HG02588 (cell line): ENCODE results near the gene BPIFB3.
"Not testable (repeated sequence)": the region's sequence is repeated elsewhere in the genome, so short reads cannot be mapped to it uniquely, and the experiment has no call there.

Source experiments
- ATAC-seq: cut with Tn5 transposase; IDR thresholded peaks from one replicate; pipeline ENCODE4 v1.9.1; 2021; ENCODE audit warnings: mild to moderate bottlenecking, moderate library complexity; ENCODE audit not compliant: unreplicated experiment

Gene BPIFB3

DNA sequence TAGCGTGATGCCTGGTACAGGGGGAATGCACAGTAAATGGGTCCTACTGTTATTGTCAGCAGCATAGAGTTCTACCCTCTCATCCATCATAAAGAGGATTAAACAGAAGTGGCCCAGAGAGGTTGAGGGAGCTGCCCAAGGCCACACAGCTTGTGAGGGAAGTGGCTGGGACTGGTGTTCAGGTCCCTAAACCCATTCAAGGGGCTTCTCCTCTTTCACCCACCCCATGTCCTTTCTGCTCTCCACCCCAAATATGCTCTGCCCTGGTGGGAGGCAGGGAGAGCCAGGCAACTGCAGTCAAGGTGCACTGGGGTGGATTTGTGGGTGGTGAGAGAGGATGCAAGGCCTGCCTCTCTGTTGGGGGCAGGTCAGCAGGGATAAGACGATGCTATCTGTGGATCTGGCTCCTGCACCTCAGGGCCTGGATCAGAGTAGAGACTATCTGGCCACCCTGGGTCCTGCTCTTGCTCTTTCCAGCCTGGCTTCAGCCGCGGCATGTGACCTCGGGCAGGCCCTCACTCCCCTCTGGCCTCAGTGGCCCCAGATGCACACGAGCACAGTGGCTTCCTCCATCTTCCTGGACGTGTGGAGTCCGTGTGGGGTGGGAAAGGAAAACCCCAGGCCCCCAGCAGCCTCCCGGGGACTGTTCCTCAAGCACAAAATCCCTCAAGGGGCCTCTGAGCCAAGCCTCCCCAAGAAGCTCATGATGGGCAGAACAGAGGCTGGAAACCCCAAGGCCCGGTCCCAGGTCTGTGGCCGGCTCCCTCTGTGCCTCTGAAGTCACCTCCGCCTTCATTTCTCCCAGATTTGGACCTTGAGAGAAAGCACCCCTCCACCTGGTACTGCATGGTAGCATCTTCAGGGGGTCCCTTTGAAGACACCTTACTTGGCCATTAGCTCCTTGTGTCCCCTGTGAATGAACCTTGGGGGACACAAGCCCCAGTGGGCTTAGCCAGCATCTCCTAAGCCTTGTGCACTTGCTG is 25.6 kb upstream of the BPIFB3 start:
- ATAC-seq: no peak

- no peak for ATAC-seq
Measured at GRCh38 chr20:33028875-33029274, 24.8 kb upstream of the BPIFB3 start.

DNA sequence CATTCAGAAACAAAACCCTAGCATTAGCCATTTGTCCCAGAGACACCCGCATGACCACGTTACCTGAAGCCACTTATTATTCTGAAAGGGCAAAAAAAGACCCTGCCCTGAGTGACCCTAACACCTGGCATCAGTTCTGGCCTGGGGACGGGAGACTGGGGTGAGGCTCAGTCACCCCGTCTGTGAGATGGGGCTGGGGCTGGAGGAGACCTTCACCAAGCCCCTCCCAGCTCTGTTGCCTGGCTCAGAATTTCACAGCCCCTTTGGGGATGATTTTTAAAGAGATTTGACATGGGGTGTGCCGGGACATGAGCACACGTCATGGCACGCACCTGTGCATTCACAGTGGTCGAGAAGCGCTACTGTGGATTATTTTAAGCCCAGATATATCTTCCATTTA is 23.6 kb upstream of the BPIFB3 start:
- no peak for ATAC-seq

DNA sequence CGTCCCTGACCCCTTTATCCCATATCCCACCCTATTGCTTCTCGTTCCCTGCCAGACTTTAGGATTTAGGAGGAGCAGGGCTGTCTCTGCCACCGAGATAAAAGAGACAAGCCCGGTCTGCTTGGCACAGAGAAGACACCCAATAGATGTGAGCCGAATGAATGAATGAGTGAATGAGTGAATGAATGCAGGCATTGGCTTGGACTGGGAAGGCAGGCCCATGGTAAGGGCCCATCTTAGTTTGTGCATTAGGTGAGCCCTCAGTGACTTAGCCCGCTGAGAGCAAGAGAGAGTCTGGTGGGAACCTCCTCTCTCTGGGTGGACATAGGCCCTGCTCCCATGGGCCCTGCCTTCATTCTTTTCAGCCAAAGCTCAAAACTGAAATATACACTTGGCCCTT is 23.1 kb upstream of the BPIFB3 start:
- no peak for ATAC-seq

DNA sequence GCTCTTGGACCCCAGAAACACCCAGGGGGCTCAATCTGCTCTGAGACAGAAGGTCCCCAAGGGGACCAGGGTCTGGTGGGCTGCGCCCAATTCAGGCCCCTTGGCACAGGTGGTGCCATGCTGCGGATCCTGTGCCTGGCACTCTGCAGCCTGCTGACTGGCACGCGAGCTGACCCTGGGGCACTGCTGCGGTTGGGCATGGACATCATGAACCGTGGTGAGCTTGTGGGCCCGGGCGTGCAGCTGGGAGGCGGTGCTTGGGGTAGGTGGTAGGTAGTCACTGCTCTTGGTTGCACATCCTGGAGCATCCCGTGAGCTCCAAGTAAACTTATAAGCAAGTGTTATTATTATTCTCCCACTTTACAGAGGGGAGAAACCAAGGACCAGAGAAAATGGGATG is 22.2 kb upstream of the BPIFB3 start, which contains the start of gene BPIFB6:
BPIFB6 (plus strand) TSS at position 118 of the 400 bp plus-strand sequence; CDS start at position 118, 0 bp downstream.
- no peak for ATAC-seq

GRCh38 chr20:33032555-33032954 is 21.1 kb upstream of the BPIFB3 start:
- ATAC-seq: no peak

GRCh38 chr20:33033381-33033780 is 20.3 kb upstream of the BPIFB3 start:
- no peak for ATAC-seq

DNA sequence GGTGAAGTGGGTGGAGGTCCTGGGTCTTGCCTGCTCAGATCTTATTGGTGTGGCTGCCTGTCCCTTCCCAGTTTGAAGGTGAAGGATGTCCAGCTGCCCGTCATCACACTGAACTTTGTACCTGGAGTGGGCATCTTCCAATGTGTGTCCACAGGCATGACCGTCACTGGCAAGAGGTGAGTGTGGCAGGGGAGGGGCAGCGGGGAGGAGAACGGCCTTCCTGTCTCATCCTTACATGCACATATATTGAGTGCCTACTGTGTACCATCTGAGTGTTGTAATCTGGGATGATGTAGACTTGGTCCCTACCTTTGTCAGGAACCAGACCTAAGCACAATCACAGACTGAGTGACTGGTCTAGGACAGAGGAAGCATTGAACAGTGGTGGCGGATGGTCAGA is 19.6 kb upstream of the BPIFB3 start:
- no peak for ATAC-seq

- ATAC-seq: no peak
Measured at GRCh38 chr20:33034901-33035492, 18.7 kb upstream of the BPIFB3 start.

GRCh38 chr20:33037456-33037855 is 16.2 kb upstream of the BPIFB3 start:
- no peak for ATAC-seq

- no peak for ATAC-seq
Measured at GRCh38 chr20:33038243-33038642, 15.5 kb upstream of the BPIFB3 start.

GRCh38 chr20:33042430-33042829 is 11.3 kb upstream of the BPIFB3 start:
- no peak for ATAC-seq

DNA sequence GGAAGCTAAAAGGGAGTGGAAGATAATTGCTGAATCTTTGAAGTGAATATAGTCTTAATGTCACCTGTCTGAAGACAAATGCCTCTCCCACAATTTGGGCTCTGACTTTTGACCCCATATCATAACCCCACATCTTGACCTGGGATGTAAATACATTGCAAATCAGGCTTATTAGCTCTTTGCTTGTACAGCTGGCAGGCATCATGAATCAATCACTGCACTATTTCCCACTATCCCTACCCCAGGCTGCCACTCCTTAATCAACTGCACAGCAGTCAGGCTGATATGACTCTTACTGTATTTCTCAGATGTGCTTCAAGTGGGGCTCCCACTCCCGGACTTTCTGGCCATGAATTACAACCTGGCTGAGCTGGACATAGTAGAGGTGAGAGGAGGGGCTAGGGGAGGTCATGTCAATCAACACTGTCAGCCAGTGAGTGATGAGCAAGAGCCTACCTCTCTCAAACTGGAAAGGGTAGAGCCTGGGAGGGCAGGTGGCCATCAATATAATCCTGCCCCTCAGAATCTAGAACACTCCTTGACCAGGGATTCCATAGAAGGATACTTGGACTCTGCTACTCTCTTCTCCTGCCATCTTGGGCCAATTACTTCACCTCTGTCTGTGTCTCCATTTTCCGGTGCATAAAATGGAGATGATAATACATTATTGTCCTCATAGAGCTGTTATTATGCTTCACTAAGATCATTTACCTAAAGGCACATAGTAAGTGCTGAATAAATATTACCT is 10.5 kb upstream of the BPIFB3 start:
- ATAC-seq: no peak

DNA sequence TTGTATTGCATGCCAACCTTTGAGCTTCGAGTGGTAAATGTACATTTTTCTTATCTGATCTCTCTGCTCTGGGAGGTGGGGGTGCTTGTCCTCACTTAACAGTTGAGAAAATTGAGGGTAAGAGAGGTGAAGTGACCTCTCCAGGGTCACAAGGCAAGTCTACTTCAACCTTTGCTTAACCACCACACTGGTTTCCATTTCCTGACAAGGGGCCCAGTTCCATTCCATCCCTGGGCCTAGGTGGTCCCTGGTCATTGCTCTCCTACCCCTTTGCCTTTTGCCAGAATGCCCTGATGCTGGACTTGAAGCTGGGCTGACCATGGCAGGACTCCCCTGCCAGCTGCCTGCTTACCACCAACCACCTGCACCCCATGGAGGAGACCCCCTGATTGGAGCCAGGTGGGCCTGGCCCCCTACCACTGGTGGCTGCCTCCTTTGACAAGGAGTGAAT is 9.9 kb upstream of the BPIFB3 start:
- ATAC-seq: no peak

DNA sequence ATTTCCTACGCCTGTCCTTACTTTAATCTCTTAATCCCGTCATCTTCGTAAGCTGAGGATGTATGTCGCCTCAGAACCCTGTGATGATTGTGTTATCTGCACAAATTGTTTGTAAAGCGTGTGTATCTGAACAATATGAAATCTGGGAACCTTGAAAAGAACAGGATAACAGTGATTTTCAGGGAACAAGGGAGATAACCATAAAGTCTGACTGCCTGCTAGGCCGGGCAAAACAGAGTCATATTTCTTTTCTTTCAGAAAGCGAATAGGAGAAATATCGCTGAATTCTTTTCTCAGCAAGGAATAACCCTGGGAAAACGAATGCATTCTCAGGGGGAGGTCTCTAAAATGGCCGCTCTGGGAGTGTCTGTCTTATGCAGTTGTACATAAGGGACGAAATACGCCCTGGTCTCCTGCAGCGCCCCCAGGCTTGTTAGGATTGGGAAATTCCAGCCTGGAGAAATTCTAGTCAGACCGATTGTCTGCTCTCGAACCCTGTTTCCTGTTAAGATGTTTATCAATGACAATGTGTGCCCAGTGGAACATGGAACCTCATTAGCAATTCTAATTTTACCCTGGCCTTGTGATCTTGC is 8.5 kb upstream of the BPIFB3 start:
- ATAC-seq: not testable (repeated sequence)

- no peak for ATAC-seq
Measured at GRCh38 chr20:33046412-33046811, 7.3 kb upstream of the BPIFB3 start.

GRCh38 chr20:33051333-33051732 is 2.4 kb upstream of the BPIFB3 start:
- ATAC-seq: no peak

GRCh38 chr20:33054381-33054780 is 678 bp downstream of the BPIFB3 start:
- no peak for ATAC-seq

GRCh38 chr20:33054791-33055190 is 1.1 kb downstream of the BPIFB3 start:
- no peak for ATAC-seq

DNA sequence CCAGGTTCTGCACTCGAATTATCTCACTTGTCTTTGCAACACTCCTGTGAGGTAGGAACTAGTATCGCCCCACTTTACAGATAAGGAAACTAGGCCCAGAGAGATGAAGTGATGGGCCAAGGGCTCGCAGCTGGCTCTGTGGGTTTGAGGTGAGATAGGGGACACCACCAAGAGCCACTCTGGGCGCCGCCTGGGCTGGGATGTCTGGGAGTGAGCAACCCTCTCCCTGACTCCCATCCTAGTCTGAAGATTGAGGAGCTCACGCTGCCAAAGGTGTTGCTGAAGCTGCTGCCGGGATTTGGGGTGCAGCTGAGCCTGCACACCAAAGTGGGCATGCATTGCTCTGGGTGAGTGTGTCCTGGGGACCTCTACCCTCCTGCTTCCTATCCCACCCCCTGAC is 5.4 kb downstream of the BPIFB3 start:
- ATAC-seq: no peak
